HUES48 (cell line): ENCODE measurements around the gene RAF1.

Experiments
- H3K27ac ChIP-seq: one replicate; pipeline ENCODE4 v1.7.0; 2013; ENCODE audit warnings: low read depth, low read length, inconsistent platforms
- H3K27me3 ChIP-seq: 2 replicates; pipeline ENCODE4 v1.6.1; 2013; ENCODE audit warnings: mild to moderate bottlenecking, low read length; ENCODE audit not compliant: control insufficient read depth, insufficient read depth
- H3K36me3 ChIP-seq: 2 replicates; pipeline ENCODE4 v1.6.1; 2013; ENCODE audit warnings: low read length; ENCODE audit not compliant: control insufficient read depth, insufficient read depth
- H3K4me1 ChIP-seq: 2 replicates; pipeline ENCODE4 v1.6.1; 2013; ENCODE audit warnings: mild to moderate bottlenecking, low read length; ENCODE audit not compliant: control insufficient read depth, insufficient read depth
- H3K4me3 ChIP-seq: 2 replicates; pipeline ENCODE4 v1.5.1; 2013; ENCODE audit warnings: mild to moderate bottlenecking, low read depth, low read length
- H3K9ac ChIP-seq: 2 replicates; pipeline ENCODE4 v1.6.1; 2013; ENCODE audit warnings: mild to moderate bottlenecking, low read depth, low read length, moderate library complexity
- H3K9me3 ChIP-seq: 2 replicates; pipeline ENCODE4 v1.6.1; 2013; ENCODE audit warnings: low read length; ENCODE audit not compliant: control insufficient read depth, insufficient read depth

RAF1 gene

DNA sequence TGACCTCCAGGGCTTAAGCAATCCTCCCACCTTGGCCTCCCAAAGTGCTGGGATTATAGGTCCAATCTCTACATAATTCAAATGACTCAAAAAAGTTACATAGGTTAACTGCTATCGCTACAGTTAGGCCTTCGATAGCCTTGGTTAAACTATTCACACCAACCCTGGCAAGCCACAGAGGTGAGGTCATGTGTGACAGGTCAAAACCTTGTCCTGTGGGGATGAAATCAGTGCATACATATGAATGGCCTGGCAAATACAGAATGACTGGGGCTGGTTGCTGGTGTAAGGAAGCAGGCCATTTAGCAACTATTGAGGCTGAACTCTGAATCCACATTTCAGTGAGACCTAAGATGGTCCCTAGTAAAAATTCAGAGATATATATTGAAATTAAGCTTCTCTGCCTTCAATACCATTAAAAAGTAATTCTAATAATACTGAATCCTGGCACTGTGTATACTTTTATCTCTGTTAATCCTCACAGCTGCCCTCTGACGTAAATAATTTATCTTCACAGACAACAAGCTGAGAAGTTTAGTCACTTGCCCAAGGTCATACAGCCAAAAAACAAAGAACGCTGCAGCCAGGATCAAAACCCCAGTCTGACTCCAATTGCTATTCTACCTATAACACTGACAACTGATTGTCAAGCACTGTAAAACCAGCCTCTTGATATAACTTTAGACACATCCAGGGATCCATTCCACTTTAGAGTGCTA lies 71.8 kb downstream of the RAF1 start:
- H3K4me1 ChIP-seq, result no peaks in the 10 kb centered on the region
- H3K27me3 ChIP-seq, result no peaks in the 10 kb centered on the region
- H3K9me3 ChIP-seq, result no peaks in the 10 kb centered on the region
- no peak overlapping the region for H3K4me3 ChIP-seq
- H3K27ac ChIP-seq, result peak overlapping the region; percentile 42
- H3K36me3 ChIP-seq, result peaks cover 88% of the 10 kb centered on the region
- H3K9ac ChIP-seq, result no peak overlapping the region

DNA sequence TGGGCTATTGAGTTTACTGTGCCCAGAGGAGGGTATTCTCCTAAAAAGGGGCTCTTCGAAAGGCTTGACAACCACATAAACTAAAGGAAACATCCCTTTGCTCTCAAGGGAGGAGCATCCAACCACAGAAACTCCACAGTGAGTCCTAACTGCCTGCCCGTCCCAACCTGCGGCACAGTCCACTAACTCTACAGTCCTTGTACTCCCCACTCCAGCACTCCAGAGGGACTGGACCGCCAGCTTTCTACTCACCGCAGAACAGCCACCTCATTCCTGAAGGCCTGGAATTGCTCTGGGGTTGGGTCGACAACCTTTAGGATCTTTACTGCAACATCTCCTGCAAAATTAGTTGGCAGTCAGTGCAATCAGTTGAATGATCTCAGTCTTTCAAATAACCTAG lies 72.5 kb downstream of the RAF1 start:
- Histone ChIP-seq H3K9me3 (no peaks in the 10 kb centered on the region), H3K27ac (no peak overlapping the region), H3K9ac (no peak overlapping the region), H3K27me3 (no peaks in the 10 kb centered on the region), H3K4me1 (no peaks in the 10 kb centered on the region), H3K4me3 (no peak overlapping the region), H3K36me3 (peaks cover 90% of the 10 kb centered on the region)

DNA sequence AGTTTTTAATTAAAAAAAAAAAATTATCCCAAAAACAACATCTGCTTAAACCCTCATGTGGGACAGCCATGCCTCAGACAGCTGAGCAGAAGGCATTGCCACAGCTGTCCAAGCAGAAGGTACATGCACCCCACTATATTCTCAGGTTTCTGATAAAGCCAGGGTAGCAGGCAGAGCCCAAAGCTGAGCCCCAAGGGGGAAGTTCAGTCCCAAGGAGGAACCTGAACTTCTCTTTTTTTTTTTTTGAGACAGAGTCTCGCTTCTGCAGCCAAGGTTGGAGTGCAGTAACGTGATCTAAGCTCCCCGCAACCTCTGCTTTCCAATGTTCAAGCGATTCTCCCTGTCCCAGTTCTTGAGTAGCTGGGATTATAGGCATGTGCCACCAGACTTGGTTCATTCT lies 73.8 kb downstream of the RAF1 start:
- Histone ChIP-seq H3K36me3 (peaks cover 92% of the 10 kb centered on the region), H3K27ac (no peak overlapping the region), H3K9me3 (no peaks in the 10 kb centered on the region), H3K4me3 (no peak overlapping the region), H3K9ac (no peak overlapping the region), H3K4me1 (no peaks in the 10 kb centered on the region), H3K27me3 (no peaks in the 10 kb centered on the region)

DNA sequence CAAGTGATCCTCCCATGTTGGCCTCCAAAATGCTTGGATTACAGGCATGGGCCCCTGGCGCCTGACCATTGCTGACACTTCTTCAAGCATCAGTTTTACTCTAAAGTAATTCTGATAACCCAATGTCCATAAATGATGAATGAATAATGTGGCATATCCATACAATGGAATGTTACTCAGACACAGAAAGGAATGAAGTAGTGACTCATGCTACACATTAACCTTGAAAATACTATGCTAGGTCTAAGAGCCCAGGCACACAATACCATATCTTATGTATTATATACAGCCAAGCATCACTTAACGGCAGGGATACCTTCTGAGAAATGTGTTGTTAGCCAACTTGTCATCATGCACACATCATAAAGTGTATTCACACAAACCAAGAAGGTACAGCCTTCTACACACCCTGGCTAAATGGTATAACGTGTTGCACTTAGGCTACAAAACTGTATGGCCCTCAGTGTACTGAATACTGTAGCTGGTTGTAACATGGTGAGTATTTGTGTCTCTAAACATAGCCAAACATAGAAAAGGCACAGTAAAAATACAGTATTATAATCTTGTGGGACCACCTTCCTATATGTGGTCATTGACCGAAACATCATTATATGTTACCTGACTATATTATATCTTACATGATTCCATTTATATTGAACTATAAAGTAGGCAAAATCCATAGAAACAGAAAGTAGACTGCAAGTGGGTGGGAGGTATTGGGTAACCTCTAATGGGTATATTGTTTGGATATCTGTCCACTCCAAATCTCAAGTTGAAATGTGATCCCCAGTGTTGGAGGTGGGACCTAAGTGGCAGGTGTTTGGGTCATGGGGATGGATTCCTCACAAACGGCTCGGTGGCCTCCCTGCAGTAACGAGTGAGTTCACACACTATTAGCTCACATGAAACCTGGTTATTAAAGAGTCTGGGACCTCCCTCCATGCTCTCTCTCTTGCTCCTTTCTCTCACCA lies 75.6 kb downstream of the RAF1 start:
- H3K36me3 ChIP-seq, result peaks cover 92% of the 10 kb centered on the region

DNA sequence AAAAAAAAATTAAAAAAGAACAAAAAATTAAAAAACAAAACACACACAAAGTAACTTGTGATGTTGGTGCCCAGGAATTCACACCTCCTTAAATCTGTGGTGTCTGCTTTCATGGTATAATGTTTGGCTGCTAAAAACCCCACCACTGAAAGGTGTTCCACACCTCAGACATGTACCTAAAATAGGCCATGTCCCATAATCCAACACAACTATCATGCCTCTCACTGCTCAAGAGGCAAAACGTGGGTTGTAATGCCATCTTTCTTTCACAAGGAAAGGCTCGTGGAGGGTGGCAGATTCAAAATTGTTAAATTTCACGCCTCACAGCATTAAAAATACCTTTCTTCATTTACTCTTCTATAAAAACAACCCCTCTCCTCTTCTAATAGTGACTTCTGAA lies 77.5 kb downstream of the RAF1 start:
- H3K4me3 ChIP-seq, result no peak overlapping the region
- H3K27me3 ChIP-seq, result no peaks in the 10 kb centered on the region
- peaks cover 99% of the 10 kb centered on the region for H3K36me3 ChIP-seq
- no peak overlapping the region for H3K27ac ChIP-seq
- no peaks in the 10 kb centered on the region for H3K4me1 ChIP-seq
- no peak overlapping the region for H3K9ac ChIP-seq
- H3K9me3 ChIP-seq, result no peaks in the 10 kb centered on the region

More for the DNA sequence above, 75.6 kb downstream of the RAF1 start:
- Histone ChIP-seq H3K4me3 (no peak overlapping the region), H3K4me1 (no peaks in the 10 kb centered on the region), H3K27ac (no peak overlapping the region), H3K9me3 (no peaks in the 10 kb centered on the region), H3K27me3 (no peaks in the 10 kb centered on the region), H3K9ac (no peak overlapping the region)

DNA sequence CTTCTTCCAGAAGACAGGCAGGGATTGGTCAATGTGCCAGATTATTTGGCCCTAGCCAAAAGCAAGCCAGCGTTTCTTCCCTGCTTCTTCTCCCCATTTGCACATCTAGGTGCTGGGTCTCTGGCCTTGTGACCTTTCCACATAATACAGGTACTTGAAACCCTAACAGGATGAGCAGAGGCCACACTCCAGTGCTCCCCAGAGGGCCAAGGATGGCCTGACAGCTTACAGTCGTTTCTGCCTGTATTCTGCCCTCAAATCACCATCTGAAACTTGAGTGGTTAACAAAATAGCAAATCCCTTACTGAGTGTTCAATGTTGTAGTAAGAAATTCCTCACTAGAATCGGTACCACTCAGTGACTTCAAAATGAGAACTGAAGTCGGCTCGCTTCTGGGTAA lies 77.9 kb downstream of the RAF1 start:
- peaks cover 98% of the 10 kb centered on the region for H3K36me3 ChIP-seq

DNA sequence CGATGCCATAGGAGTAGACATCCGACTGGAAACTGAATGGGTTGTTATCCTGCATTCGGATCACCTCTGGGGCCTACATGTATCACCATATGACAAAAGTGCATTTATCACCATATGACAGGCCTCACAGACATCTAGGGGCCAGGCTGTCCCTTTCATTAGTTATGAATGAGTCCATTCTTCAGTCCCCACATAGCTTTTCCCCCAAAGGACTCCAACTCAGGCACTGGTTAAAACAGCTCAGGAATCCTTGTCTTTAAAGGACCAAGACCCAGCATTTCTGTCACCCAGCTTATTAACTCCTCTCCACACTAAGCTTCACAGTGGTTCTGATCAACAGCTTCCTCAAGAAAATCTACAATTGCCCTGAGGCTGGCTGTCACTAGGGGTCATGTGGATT lies 78.7 kb downstream of the RAF1 start:
- peaks cover 91% of the 10 kb centered on the region for H3K36me3 ChIP-seq
- H3K4me1 ChIP-seq, result no peaks in the 10 kb centered on the region
- H3K4me3 ChIP-seq, result no peak overlapping the region
- H3K9ac ChIP-seq, result no peak overlapping the region
- H3K27ac ChIP-seq, result no peak overlapping the region
- no peaks in the 10 kb centered on the region for H3K27me3 ChIP-seq
- no peaks in the 10 kb centered on the region for H3K9me3 ChIP-seq

More for the DNA sequence above, 77.9 kb downstream of the RAF1 start:
- Histone ChIP-seq H3K27ac (no peak overlapping the region), H3K4me1 (no peaks in the 10 kb centered on the region), H3K9ac (no peak overlapping the region), H3K27me3 (no peaks in the 10 kb centered on the region), H3K4me3 (no peak overlapping the region), H3K9me3 (no peaks in the 10 kb centered on the region)

DNA sequence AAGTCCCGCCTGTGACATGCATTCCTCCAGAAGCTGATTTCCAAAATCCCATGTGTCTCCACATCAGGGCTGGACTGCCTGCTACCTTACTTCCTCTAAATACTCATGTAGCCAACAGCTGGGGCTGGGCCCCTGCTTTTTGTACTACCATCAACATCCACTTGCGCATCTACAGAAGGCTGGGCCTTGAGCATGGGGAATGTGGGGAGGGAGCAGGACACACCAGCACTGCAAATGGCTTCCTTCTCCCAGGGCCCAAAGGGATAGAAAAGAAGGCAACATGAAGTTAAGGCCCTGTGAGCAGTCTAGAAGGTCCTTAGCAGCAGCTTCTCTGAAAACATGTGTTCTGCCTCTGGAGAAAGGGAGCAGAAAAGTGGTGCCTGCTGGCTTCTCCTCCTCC lies 79.8 kb downstream of the RAF1 start:
- Histone ChIP-seq H3K4me1 (no peaks in the 10 kb centered on the region), H3K27me3 (no peaks in the 10 kb centered on the region), H3K36me3 (peaks cover 84% of the 10 kb centered on the region), H3K27ac (no peak overlapping the region), H3K9ac (no peak overlapping the region), H3K9me3 (no peaks in the 10 kb centered on the region), H3K4me3 (no peak overlapping the region)

DNA sequence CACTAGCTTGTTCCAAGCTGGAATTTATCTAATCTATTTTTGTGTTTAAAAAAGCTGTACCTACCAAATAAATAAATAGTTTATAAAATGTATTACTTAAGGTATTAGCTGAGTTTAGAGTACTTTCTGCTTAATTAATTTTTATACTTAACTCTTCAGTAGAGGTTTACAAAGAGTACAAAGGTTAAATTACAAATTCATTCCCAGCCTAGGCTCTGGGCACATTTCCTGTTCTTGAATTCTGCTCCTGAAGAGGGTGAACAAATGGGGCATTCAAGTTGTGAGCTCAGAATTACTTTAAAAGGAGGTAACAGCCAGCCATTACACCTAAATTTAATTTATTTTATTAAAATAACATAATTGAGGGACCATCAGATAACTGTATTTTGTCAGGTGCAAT lies 80.6 kb downstream of the RAF1 start:
- Histone ChIP-seq H3K4me3 (no peak overlapping the region), H3K4me1 (no peaks in the 10 kb centered on the region), H3K27me3 (no peaks in the 10 kb centered on the region), H3K9ac (no peak overlapping the region), H3K9me3 (no peaks in the 10 kb centered on the region), H3K36me3 (peaks cover 80% of the 10 kb centered on the region), H3K27ac (no peak overlapping the region)

DNA sequence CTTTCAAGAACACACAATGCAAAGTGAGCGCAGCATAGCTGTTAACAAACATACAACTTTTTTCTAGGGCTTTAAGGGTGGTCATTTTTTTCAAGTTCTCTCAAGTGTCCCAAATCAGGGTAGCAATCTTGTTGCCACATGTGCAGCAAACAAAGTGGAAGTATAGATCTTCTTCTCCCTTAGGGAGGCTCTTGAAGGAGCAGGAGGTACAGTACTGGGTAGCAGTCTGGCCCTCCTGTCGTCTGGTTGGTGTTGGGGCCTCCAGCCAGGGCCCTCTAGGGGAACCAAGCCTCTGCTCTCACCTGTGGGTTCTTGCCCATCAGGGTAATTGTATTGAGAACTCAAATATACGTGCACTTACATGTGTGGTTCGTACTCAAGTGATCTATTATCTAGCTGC lies 81.2 kb downstream of the RAF1 start:
- Histone ChIP-seq H3K27me3 (no peaks in the 10 kb centered on the region), H3K9me3 (no peaks in the 10 kb centered on the region), H3K4me1 (no peaks in the 10 kb centered on the region), H3K27ac (no peak overlapping the region), H3K36me3 (peaks cover 79% of the 10 kb centered on the region), H3K4me3 (no peak overlapping the region), H3K9ac (no peak overlapping the region)

DNA sequence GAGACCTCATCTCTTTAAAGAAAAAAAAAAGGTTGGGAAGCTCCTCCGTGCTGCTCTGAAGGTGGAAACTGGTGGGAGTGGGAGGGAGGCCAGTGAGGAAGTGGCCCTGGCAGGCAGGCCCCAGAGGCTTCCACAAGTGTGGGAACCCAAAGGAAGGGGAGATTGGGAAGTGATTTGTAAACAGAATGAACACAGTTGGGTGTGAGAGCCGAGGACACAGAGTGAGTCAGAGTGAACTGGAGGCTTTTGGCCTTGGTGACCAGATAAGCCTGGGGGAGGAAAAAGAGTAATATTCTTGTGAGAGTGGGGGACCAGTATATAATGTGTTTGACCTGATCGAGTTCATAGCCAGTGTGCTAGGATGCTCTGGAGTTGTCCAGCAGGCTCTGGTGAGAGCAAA lies 84.0 kb downstream of the RAF1 start:
- Histone ChIP-seq H3K4me1 (no peaks in the 10 kb centered on the region), H3K36me3 (peaks cover 77% of the 10 kb centered on the region), H3K27ac (no peak overlapping the region), H3K9me3 (no peaks in the 10 kb centered on the region), H3K4me3 (no peak overlapping the region), H3K27me3 (no peaks in the 10 kb centered on the region), H3K9ac (no peak overlapping the region)
